GM21825 (cell line): ENCODE results near the gene FAM177B.

ENCODE experiments used
- ATAC-seq: cut with Tn5 transposase; IDR thresholded peaks from one replicate; pipeline ENCODE4 v1.9.1; 2021; ENCODE audit warnings: mild to moderate bottlenecking, moderate library complexity; ENCODE audit not compliant: unreplicated experiment

Gene FAM177B

GRCh38 chr1:222784916-222785315 lies 47.9 kb downstream of the FAM177B start:
- no peak for ATAC-seq

GRCh38 chr1:222785529-222785928 lies 48.5 kb downstream of the FAM177B start:
- ATAC-seq = no peak

GRCh38 chr1:222786121-222786520 lies 49.1 kb downstream of the FAM177B start:
- no peak for ATAC-seq

- ATAC-seq = no peak
Observed at GRCh38 chr1:222787729-222788128, 50.7 kb downstream of the FAM177B start.

GRCh38 chr1:222788402-222789156 lies 51.6 kb downstream of the FAM177B start:
- ATAC-seq = peak; percentile 81

GRCh38 chr1:222790115-222790514 lies 53.1 kb downstream of the FAM177B start:
- ATAC-seq = no peak

- no peak for ATAC-seq
Observed at GRCh38 chr1:222790520-222790919, 53.5 kb downstream of the FAM177B start.

- ATAC-seq = no peak
Observed at GRCh38 chr1:222791006-222791710, 54.2 kb downstream of the FAM177B start.

- ATAC-seq = no peak
Observed at GRCh38 chr1:222792744-222793143, 55.7 kb downstream of the FAM177B start.

- ATAC-seq = no peak
Observed at GRCh38 chr1:222794656-222795474, 57.9 kb downstream of the FAM177B start.

- no peak for ATAC-seq
Observed at GRCh38 chr1:222798116-222798515, 61.1 kb downstream of the FAM177B start.

GRCh38 chr1:222798975-222799374 lies 62.0 kb downstream of the FAM177B start:
- ATAC-seq = no peak
